Measurements from ENCODE around the gene TKFC.
A peak's percentile ranks its signal among the peaks of the same experiment; 100 is the strongest.

The TKFC gene

DNA sequence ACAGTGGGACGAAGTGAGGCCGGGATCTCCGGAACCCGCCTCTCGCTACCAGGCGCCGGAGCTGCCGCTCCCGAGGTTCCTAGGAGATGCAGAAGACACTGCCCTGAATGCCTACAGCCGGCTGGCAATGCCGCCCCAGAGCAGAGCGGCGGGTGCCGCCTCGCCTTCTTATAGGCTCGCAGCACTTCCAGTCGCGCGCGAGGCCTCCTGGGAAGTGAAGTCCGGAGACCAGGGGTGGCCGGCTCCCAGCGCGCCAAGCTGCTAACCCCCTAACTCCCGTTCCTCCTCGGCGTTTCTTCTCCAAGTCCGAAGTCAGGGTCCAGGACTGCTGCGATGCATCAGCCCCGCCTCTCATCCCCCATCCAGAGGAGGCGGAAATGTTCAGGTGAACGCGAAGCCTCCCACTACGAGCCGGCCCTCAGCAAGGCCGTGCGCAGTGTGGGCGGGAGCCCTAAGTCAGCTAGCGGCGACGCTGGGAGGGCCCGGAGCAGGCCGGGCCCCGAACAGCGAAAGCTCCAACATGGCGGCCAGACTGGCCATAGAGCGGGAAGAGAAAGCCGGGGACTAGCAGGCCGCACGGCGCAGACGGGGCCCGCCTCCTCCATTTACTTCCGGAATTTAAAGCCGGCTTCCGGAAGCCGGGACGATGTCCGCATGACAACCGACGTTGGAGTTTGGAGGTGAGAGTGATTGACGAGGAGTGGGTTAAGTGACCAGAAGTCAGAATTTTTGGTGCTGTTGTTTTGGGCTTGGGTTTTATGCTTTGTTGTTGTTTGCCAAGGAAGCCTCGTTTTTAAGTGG is 28.9 kb downstream of the TKFC start, which contains the start of the genes CYB561A3 and TMEM138:
TSS of gene CYB561A3 (minus strand) at position 142 of the 801 bp plus-strand sequence. CDS start 5,169 bp downstream, outside the sequence.
TSS of gene TMEM138 (plus strand) at position 634 of the 801 bp plus-strand sequence. CDS start 2,017 bp downstream, outside the sequence.
- Histone ChIP-seq H3K4me3 (ENCODE audit: low read length) (peak within 1 kb of the TSS; percentile 96), H3K27me3 (ENCODE audit: low read depth, low read length) (no peaks in the 10 kb centered on the region), H3K27ac (ENCODE audit: low read length) (peak within 1 kb of the TSS; percentile 99), H3K4me2 (ENCODE audit: low read length) (peak within 1 kb of the TSS; percentile 96), H3K79me2 (ENCODE audit: low read length) (peaks cover 64% of the 10 kb centered on the region), H3K9me3 (ENCODE audit: insufficient read depth, low read length) (no peaks in the 10 kb centered on the region), H3K36me3 (replicated peaks; ENCODE audit: low read depth, low read length) (peaks cover 40% of the 10 kb centered on the region), H3K4me1 (ENCODE audit: low read length) (peaks cover 41% of the 10 kb centered on the region), H2AFZ (ENCODE audit: low read depth, low read length) (peak within 1 kb of the TSS; percentile 92), H4K20me1 (ENCODE audit: insufficient read depth, low read length) (no peaks in the 10 kb centered on the region), H3K9ac (ENCODE audit: low read length) (peak within 1 kb of the TSS; percentile 97)
- TF ChIP-seq, protein P1, sequence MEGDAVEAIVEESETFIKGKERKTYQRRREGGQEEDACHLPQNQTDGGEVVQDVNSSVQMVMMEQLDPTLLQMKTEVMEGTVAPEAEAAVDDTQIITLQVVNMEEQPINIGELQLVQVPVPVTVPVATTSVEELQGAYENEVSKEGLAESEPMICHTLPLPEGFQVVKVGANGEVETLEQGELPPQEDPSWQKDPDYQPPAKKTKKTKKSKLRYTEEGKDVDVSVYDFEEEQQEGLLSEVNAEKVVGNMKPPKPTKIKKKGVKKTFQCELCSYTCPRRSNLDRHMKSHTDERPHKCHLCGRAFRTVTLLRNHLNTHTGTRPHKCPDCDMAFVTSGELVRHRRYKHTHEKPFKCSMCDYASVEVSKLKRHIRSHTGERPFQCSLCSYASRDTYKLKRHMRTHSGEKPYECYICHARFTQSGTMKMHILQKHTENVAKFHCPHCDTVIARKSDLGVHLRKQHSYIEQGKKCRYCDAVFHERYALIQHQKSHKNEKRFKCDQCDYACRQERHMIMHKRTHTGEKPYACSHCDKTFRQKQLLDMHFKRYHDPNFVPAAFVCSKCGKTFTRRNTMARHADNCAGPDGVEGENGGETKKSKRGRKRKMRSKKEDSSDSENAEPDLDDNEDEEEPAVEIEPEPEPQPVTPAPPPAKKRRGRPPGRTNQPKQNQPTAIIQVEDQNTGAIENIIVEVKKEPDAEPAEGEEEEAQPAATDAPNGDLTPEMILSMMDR (IDR thresholded peaks at IDR 0.05; ENCODE audit: low read depth, low read length) = no peak
- TF ChIP-seq EZH2phosphoT487 (IDR thresholded peaks at IDR 0.05; ENCODE audit: low read depth) = no peak

- H3K36me3 ChIP-seq (replicated peaks; ENCODE audit: low read depth, low read length) = peaks cover 46% of the 10 kb centered on the region
- H3K79me2 ChIP-seq (ENCODE audit: low read length) = peaks cover 64% of the 10 kb centered on the region
- TF ChIP-seq EZH2phosphoT487 (IDR thresholded peaks at IDR 0.05; ENCODE audit: low read depth) = no peak
- TF ChIP-seq, protein P1 (IDR thresholded peaks at IDR 0.05; ENCODE audit: low read depth, low read length) = no peak
- H4K20me1 ChIP-seq (ENCODE audit: insufficient read depth, low read length) = no peaks in the 10 kb centered on the region
- peak overlapping the region; percentile 99 for H3K27ac ChIP-seq (ENCODE audit: low read length)
- peak overlapping the region; percentile 97 for H3K9ac ChIP-seq (ENCODE audit: low read length)
- no peaks in the 10 kb centered on the region for H3K9me3 ChIP-seq (ENCODE audit: insufficient read depth, low read length)
- peak overlapping the region; percentile 96 for H3K4me2 ChIP-seq (ENCODE audit: low read length)
- peak overlapping the region; percentile 96 for H3K4me3 ChIP-seq (ENCODE audit: low read length)
- H2AFZ ChIP-seq (ENCODE audit: low read depth, low read length) = peak overlapping the region; percentile 16; the same call in 1 of the 2 replicates
- peaks cover 36% of the 10 kb centered on the region for H3K4me1 ChIP-seq (ENCODE audit: low read length)
- no peaks in the 10 kb centered on the region for H3K27me3 ChIP-seq (ENCODE audit: low read depth, low read length)
These were observed 29.5 kb downstream of the TKFC start for GRCh38 chr11:61362542-61362875.

DNA sequence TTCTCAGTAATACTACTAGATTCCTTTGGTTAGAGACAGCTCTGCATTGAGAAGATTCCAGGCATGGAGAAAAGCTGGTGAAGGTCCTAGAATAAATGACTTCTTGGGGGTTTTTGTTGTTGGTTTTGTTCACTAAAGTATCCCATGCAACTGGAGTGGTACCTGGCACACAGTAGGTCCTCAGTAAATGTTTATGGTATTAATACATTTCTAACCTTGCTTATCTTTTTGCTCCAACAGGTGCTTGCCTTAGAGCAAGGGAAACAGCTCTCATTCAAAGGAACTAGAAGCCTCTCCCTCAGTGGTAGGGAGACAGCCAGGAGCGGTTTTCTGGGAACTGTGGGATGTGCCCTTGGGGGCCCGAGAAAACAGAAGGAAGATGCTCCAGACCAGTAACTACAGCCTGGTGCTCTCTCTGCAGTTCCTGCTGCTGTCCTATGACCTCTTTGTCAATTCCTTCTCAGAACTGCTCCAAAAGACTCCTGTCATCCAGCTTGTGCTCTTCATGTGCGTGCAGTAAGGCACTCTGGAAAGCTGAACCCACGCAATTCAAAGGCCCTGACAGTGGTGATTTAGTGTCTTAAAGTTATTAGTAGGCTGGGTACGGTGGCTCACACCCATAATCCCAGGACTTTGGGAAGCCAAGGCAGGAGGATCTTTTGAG is 31.1 kb downstream of the TKFC start:
- Histone ChIP-seq H3K4me1 (ENCODE audit: low read length) (peaks cover 19% of the 10 kb centered on the region), H3K4me3 (ENCODE audit: low read length) (no peak overlapping the region), H3K4me2 (ENCODE audit: low read length) (no peak overlapping the region)

More for the DNA sequence above, 31.1 kb downstream of the TKFC start:
- H2AFZ ChIP-seq (ENCODE audit: low read depth, low read length) = no peak overlapping the region
- H3K9ac ChIP-seq (ENCODE audit: low read length) = no peak overlapping the region
- no peak overlapping the region for H3K27ac ChIP-seq (ENCODE audit: low read length)
- TF ChIP-seq, protein P1 (IDR thresholded peaks at IDR 0.05; ENCODE audit: low read depth, low read length) = no peak
- TF ChIP-seq EZH2phosphoT487 (IDR thresholded peaks at IDR 0.05; ENCODE audit: low read depth) = no peak
- no peaks in the 10 kb centered on the region for H4K20me1 ChIP-seq (ENCODE audit: insufficient read depth, low read length)
- peaks cover 56% of the 10 kb centered on the region for H3K79me2 ChIP-seq (ENCODE audit: low read length)
- H3K27me3 ChIP-seq (ENCODE audit: low read depth, low read length) = no peaks in the 10 kb centered on the region
- no peaks in the 10 kb centered on the region for H3K9me3 ChIP-seq (ENCODE audit: insufficient read depth, low read length)
- H3K36me3 ChIP-seq (replicated peaks; ENCODE audit: low read depth, low read length) = peaks cover 55% of the 10 kb centered on the region
